Lower leg skin (tissue), 4 donors: Measurements from ENCODE around the gene CEP131. TPM values are rescaled to one million over a fixed set of nuclear protein-coding genes. Genes with fewer than 3 reads are reported as not detected.

ENCODE experiments used
- DNase-seq, 2 donors: peaks; one replicate each; pipeline ENCODE4 v3.0.0-alpha.2; 2019; ENCODE audit warnings: low spot score in 2 of 2
- H3K4me3 ChIP-seq: fragments of 200-600 bp; sonication (generic); 2 replicates; pipeline ENCODE4 v1.5.1; 2017; ENCODE audit warnings: mild to moderate bottlenecking, low read depth; ENCODE audit not compliant: poor library complexity, severe bottlenecking
- CTCF ChIP-seq, 3 donors: fragments of 450-650 bp; IDR thresholded peaks; one replicate each; pipeline ENCODE4 v1.5.1; 2016; ENCODE audit warnings: antibody characterized with exemption in 3 of 3, mild to moderate bottlenecking in 3 of 3, moderate library complexity in 2 of 3
- POLR2A ChIP-seq, 2 donors: fragments of 450-650 bp; IDR thresholded peaks; one replicate each; pipeline ENCODE4 v1.6.1; 2016 to 2017; ENCODE audit warnings: antibody characterized with exemption in 2 of 2, mild to moderate bottlenecking in 1 of 2, moderate library complexity in 1 of 2
- WGBS, 2 donors: methylation state at CpG; one replicate each; pipeline ENCODE4 v1.1.5; 2018; 5-methylcytosine and 5-hydroxymethylcytosine counted together
- intact Hi-C: fragments of 100-400 bp; cut with DNase I; formaldehyde crosslinking; loops from one replicate; pipeline ENCODE4 v1.15.0; 2023; ENCODE audit warnings: low total_unique reads
- total RNA-seq, 4 donors: library from RNA; depleted of rRNA; stranded (reverse); fragments of >200 nt; gene quantifications; one replicate each; pipeline ENCODE4 v1.1.0, GENCODE V29; 2016

CEP131 gene
- total RNA-seq, 4 donors from 2014 or later, result 4.3 to 12.9 (median 8.4) TPM

- intact Hi-C loops, result no loop called here
- DNase-seq, result no peak
- 91 to 94% methylated on average over 7 to 20 of the region's 20 CpGs for WGBS, 2 donors
- no peak overlapping the region for H3K4me3 ChIP-seq
- no peak for TF ChIP-seq CTCF (IDR thresholded peaks at IDR 0.05)
- no peak for TF ChIP-seq POLR2A (IDR thresholded peaks at IDR 0.05)
Measured at GRCh38 chr17:81191116-81191515, 31.6 kb downstream of the CEP131 start.

GRCh38 chr17:81190591-81190990, 32.2 kb downstream of the CEP131 start:
- DNase-seq, result no peak
- 96% methylated on average over 28 of the region's 28 CpGs; no CpG with 5 or more reads in 1 of the 2 donors for WGBS, 2 donors
- TF ChIP-seq POLR2A (IDR thresholded peaks at IDR 0.05) (no peak), CTCF (IDR thresholded peaks at IDR 0.05) (no peak)
- H3K4me3 ChIP-seq, result no peak overlapping the region
- intact Hi-C loops, result no loop called here

GRCh38 chr17:81189670-81190530, 32.9 kb downstream of the CEP131 start:
- WGBS, 2 donors, result 84 to 87% methylated on average over 14 to 23 of the region's 27 CpGs
- no peak for DNase-seq
- no peak overlapping the region for H3K4me3 ChIP-seq
- no peak for TF ChIP-seq POLR2A (IDR thresholded peaks at IDR 0.05)
- TF ChIP-seq CTCF (IDR thresholded peaks at IDR 0.05), result no peak
- intact Hi-C loops, result loop anchor here (10.0 kb wide), 1 partner anchor 1225 kb away; no protein-coding TSS in a partner anchor

- H3K4me3 ChIP-seq, result no peak overlapping the region
- DNase-seq, result no peak
- intact Hi-C loops, result loop anchor here (10.0 kb wide), 1 partner anchor 1224 kb away; no protein-coding TSS in a partner anchor
- no peak for TF ChIP-seq POLR2A (IDR thresholded peaks at IDR 0.05)
- TF ChIP-seq CTCF (IDR thresholded peaks at IDR 0.05), result no peak
- WGBS, 2 donors, result 84 to 91% methylated on average over 7 of the region's 7 CpGs
Measured at GRCh38 chr17:81189016-81189415, 33.7 kb downstream of the CEP131 start.

GRCh38 chr17:81188491-81188840, 34.3 kb downstream of the CEP131 start:
- no peak for DNase-seq
- 94 to 96% methylated on average over 12 of the region's 12 CpGs for WGBS, 2 donors
- intact Hi-C loops, result loop anchor here (10.0 kb wide), 1 partner anchor 1224 kb away; no protein-coding TSS in a partner anchor
- no peak overlapping the region for H3K4me3 ChIP-seq
- no peak for TF ChIP-seq POLR2A (IDR thresholded peaks at IDR 0.05)
- TF ChIP-seq CTCF (IDR thresholded peaks at IDR 0.05), result no peak
